ENCODE data around the gene ATL1.
"Not testable (repeated sequence)": the region's sequence is repeated elsewhere in the genome, so short reads cannot be mapped to it uniquely, and the experiment has no call there.

ATL1 gene

GRCh38 chr14:50605766-50606165, 45.8 kb downstream of the ATL1 start:
- DNase-seq = no peak

GRCh38 chr14:50606468-50606867, 46.5 kb downstream of the ATL1 start:
- no peak for DNase-seq

DNA sequence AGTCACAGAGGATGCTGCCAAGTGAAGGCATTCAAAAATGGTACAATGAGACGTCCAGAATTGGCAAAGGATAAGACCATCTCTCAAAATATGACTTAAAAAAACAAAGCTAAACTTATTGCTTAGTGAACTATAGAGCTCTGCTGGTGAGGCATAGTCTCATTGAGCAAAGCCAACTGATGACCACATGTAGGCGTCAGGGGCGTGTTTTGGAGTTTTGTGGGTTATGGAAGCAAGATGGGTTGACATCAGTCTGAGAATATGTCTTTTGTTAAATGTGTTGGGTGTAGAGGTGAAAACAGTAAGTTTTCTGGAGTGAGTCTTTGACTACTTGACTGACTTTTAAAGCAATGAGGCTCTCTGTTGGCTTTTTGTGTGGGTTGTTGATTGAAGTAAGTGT, 47.2 kb downstream of the ATL1 start:
- peak; percentile 50 for DNase-seq

DNA sequence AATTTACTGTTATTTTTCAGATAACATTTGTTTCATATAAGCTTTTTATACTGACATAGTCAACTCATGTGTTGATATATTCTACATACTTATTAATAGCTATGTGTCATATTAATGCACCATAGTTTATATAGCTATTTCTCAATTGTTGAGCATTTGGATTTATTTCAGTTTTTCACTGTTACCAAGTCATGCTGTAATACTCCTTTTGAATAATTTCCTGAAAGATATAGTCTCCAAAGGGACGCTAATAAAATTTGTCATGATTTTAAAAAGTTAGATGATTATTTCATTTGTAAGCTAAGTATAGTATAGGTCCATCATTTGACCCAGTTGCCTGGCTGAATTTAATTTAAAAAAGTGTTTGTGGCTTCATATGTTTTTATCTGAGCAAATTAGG, 47.8 kb downstream of the ATL1 start:
- no peak for DNase-seq

- no peak for DNase-seq
These were observed 48.4 kb downstream of the ATL1 start for GRCh38 chr14:50608302-50608851.

DNA sequence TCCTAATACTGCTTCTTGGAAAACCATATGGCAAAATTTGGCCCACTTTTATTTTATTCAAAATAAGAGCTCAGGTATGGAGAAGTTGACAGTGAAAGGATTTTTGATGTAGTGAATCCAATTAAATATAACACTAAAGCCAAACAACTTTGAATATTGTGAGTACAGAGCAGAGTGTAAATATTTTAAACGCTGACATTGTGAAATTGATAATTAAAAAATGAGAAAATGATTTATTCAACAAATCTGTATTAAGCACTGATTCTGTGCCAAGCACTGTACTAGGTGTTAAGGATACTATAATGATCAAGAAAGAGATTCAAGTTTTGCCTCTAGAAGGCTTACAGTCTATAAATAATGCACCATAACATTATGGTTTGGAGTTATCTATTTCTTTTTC, 50.5 kb downstream of the ATL1 start:
- no peak for DNase-seq

DNA sequence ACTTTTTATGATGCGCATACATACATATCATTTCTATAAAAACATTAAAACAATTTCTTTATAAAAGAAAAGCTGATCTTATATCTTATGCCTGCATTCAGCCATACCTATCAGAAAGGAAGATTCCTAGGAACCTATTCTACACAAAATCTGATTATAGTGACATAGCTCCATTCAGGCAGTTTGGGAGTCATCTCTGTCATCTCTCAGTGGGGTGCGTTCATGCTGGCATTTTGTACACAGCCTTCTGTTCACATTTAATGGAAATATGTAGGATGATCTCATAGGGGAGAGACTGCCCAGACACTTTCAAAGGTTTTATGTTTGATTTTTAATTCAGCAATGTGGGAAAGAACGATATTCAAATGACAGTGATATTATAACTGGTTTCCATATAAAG, 52.9 kb downstream of the ATL1 start:
- no peak for DNase-seq

GRCh38 chr14:50615056-50615455, 55.1 kb downstream of the ATL1 start:
- DNase-seq = no peak

GRCh38 chr14:50615552-50615951, 55.6 kb downstream of the ATL1 start:
- DNase-seq = no peak

DNA sequence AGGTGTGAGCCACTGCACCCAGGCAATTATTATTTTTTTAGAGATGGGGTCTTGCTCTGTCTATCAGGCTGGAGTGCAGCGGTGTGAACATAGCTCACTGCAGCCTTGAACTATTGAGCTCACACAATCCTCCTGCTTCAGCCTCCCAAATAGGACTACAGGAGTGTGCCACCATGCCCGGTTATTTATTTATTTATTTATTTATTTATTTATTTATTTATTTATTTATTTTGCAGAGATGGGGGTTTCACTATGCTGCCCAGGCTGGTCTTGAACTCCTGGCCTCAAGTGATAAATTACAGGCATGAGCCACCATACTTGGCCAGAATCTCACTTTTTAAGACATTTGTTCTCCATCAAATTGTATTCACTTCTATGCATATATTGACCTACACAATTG, 56.3 kb downstream of the ATL1 start:
- DNase-seq = no peak

DNA sequence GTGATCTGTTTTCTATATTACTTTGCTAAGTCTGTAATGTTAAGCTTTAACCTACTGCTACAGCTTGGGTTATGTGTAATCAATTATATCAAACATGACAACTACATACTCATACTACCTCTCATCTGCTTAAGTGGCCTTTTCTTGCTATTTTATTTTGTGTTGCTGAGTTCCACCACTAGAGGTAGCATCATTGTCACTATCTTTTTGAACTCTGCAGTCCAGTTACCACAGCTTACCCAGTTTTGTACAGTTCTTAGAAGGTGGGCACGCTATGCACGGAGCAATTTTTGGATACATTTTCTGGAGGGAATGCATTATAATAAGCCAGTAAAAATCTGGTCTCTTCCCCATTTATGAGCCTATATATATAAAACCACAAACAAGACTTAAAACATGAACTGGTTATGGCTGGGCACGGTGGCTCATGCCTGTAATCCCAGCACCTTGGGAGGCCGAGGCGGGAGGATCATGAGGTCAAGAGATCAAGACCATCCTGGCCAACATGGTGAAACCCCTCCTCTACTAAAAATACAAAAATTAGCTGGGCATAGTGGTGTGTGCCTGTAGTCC, 59.7 kb downstream of the ATL1 start:
- DNase-seq = no peak

DNA sequence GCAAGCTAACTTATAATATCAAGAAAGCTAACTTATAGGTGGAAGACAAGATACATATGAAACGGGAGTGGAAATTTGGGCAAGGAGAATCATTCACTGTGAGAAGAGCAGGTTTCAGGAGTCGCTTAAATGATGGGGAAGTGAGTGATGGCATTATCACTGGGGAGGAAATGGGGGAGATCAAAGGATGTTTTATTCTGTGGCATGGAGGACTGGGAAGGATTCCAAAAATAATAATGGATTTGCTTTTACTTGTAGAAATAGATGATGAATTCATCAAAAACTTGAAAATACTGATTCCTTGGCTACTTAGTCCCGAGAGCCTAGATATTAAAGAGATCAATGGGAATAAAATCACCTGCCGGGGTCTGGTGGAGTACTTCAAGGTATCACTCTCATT, 60.4 kb downstream of the ATL1 start:
- DNase-seq = no peak

DNA sequence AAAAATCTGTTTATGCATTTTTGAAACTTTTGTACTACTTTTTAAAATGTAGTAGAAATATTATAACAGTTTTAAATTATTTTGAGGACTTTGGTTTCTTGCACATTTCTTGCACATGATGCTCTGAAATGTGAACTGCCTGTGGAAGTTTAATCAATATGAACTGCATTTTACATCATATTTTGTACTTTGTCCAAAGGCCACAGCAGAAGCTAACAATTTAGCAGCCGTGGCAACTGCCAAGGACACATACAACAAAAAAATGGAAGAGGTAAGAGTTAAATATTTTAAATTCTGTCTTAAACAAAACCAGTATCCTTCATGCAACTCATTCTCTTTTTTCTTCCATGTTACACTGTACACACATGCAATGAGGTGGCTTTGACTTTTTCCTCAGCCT, 63.0 kb downstream of the ATL1 start:
- DNase-seq = no peak

DNA sequence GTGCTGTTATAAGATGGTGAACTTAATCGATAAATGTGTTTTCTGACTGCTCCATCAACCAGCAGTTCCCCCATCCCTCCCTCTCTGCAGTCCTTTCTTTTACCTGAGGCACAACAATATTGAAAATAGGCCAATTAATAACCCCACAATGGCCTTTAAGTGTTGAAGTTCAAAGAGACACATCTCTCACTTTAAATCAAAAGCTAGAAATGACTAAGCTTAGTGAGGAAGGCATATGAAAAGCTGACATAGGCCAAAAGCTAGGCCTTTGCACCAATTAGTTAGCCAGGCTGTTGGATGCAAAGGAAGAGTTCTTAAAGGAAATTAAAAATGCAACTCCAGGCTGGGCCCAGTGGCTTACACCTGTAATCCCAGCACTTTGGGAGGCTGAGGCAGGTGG, 64.5 kb downstream of the ATL1 start:
- DNase-seq = no peak

GRCh38 chr14:50624947-50625346, 65.0 kb downstream of the ATL1 start:
- not testable (repeated sequence) for DNase-seq

DNA sequence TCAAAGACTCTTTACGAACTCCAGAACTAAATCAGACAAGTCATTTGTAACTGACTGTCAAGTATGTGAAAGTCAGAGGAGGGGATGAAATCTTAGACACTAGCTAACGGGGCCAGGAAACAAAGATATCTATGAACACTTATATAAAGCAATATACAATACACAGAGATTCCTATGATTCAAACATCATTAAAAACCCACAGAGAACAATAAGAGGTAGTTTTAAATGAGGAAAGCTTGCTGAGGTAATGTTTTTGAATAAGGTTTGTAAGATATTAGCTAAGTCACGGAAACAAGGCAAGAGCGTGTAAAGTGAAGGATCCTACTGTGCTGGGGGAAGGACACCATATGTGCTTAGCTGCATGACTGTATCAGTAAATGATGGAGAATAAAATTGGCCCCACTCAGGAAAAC, 71.5 kb downstream of the ATL1 start:
- DNase-seq = no peak

- no peak for DNase-seq
These were observed 74.0 kb downstream of the ATL1 start for GRCh38 chr14:50633954-50634353.

GRCh38 chr14:50635141-50635540, 75.2 kb downstream of the ATL1 start:
- no peak for DNase-seq

- DNase-seq = no peak
These were observed 87.3 kb downstream of the ATL1 start for GRCh38 chr14:50647282-50647681.

- no peak for DNase-seq
These were observed 87.8 kb downstream of the ATL1 start for GRCh38 chr14:50647753-50648152.

GRCh38 chr14:50649691-50650090, 89.7 kb downstream of the ATL1 start:
- no peak for DNase-seq

DNA sequence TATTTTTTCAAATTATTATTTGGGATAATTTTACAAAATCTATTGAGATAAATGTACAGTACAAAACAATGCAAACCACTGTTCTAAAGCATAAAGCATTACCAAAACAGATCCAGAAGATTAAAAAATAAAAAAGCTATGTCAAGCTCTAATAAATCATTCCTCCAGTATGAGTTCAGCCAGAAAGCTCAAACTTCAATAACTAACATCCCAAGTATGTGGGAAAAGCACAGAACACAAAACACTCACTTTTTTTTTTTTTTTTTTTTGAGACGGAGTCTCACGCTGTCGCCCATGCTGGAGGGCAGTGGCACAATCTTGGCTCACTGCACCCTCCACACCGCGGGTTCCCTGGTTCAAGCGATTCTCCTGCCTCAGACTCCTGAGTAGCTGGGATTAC, 96.8 kb downstream of the ATL1 start:
- DNase-seq = no peak

DNA sequence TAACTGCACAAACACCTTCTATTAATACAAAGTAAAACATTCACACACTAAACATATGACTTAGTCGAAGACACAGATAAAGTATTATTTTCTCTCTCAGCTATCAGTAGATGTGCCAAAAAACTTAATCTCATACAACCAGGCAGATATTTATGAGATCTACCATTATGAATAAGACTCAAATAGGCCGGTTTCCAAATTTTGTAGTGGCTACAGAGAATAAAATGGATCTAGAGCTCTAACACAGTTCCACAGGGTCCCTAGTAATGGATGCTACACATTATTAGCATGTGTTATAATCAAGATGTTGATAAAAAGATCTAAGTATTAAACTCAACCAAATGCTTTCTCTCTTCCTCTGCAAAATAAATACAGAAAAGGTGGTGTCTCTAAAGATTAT, 97.8 kb downstream of the ATL1 start:
- DNase-seq = no peak

DNA sequence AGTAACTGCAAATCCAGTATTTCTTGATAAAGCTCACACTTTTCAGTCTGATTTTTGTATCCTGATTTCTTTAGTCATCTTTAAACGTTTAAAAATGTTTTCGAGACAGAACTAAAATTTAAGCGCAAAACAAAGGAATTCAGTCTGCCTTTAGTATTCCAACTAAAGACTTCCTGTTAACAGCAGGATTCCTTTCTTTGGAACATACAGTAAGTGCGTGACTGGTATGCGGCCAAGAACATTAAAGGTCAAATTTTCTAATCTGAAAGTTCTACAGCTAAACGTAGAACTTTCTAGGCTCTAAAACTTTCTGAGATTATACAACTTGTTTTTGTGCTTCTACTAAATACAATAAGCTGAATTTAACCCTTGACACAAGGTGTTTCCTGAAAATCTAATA, 98.3 kb downstream of the ATL1 start:
- no peak for DNase-seq

- DNase-seq = no peak
These were observed 99.5 kb downstream of the ATL1 start for GRCh38 chr14:50659327-50659974.

Data from stimulated activated CD4-positive, alpha-beta T cell treated with anti-CD3 and anti-CD28 coated beads, Interleukin-4, amount 100 ng/mL, for 24 hours (primary cell).